ENCODE data around the gene HID1.
"Not testable (repeated sequence)": the region's sequence is repeated elsewhere in the genome, so short reads cannot be mapped to it uniquely, and the experiment has no call there.

The HID1 gene

GRCh38 chr17:74916136-74916850 is 56.3 kb downstream of the HID1 start:
- Mint-ChIP-seq H3K4me1 (ENCODE audit: low read depth in 2 of 2) (no peaks in the 10 kb centered on the region), H3K27me3 (peaks cover 25 to 50% of the 10 kb centered on the region in 2 donors), H3K9me3 (no peaks in the 10 kb centered on the region), H3K27ac (no peak overlapping the region), H3K4me3 (no peak overlapping the region), H3K36me3 (ENCODE audit: insufficient read depth) (no peaks in the 10 kb centered on the region)
- ATAC-seq (replicated peaks), result no peak
- DNase-seq, result no peak

GRCh38 chr17:74911423-74911822 is 61.1 kb downstream of the HID1 start:
- not testable (repeated sequence) for H3K36me3 Mint-ChIP-seq (ENCODE audit: insufficient read depth); H3K4me1 Mint-ChIP-seq (ENCODE audit: low read depth in 2 of 2); H3K27ac Mint-ChIP-seq; DNase-seq; ATAC-seq (replicated peaks); H3K9me3 Mint-ChIP-seq; H3K4me3 Mint-ChIP-seq
- peaks cover 5 to 15% of the 10 kb centered on the region in 2 donors for H3K27me3 Mint-ChIP-seq

GRCh38 chr17:74909097-74909496 is 63.5 kb downstream of the HID1 start:
- H3K27me3 Mint-ChIP-seq, result peaks cover 13 to 18% of the 10 kb centered on the region in 2 donors
- H3K9me3 Mint-ChIP-seq; H3K4me3 Mint-ChIP-seq; DNase-seq; H3K27ac Mint-ChIP-seq; H3K36me3 Mint-ChIP-seq (ENCODE audit: insufficient read depth); H3K4me1 Mint-ChIP-seq (ENCODE audit: low read depth in 2 of 2); ATAC-seq (replicated peaks): not testable (repeated sequence)

GRCh38 chr17:74907012-74907411 is 65.5 kb downstream of the HID1 start:
- Mint-ChIP-seq H3K4me3 (no peak overlapping the region), H3K36me3 (ENCODE audit: insufficient read depth) (peaks cover 2% of the 10 kb centered on the region), H3K27ac (no peak overlapping the region), H3K9me3 (no peaks in the 10 kb centered on the region), H3K27me3 (peaks cover 28 to 37% of the 10 kb centered on the region in 2 donors), H3K4me1 (ENCODE audit: low read depth in 2 of 2) (no peaks in the 10 kb centered on the region)
- ATAC-seq (replicated peaks) (no peak), DNase-seq (no peak)

GRCh38 chr17:74906214-74906793 is 66.3 kb downstream of the HID1 start:
- H3K4me1 Mint-ChIP-seq (ENCODE audit: low read depth in 2 of 2); H3K9me3 Mint-ChIP-seq; ATAC-seq (replicated peaks); H3K4me3 Mint-ChIP-seq; H3K36me3 Mint-ChIP-seq (ENCODE audit: insufficient read depth); DNase-seq; H3K27ac Mint-ChIP-seq: not testable (repeated sequence)
- peaks cover 35 to 44% of the 10 kb centered on the region in 2 donors for H3K27me3 Mint-ChIP-seq

- DNase-seq (no peak), ATAC-seq (replicated peaks) (no peak)
- Mint-ChIP-seq H3K4me3 (no peak overlapping the region), H3K27me3 (peaks cover 42 to 59% of the 10 kb centered on the region in 2 donors), H3K36me3 (ENCODE audit: insufficient read depth) (peaks cover 2% of the 10 kb centered on the region), H3K4me1 (ENCODE audit: low read depth in 2 of 2) (no peaks in the 10 kb centered on the region), H3K9me3 (no peaks in the 10 kb centered on the region), H3K27ac (no peak overlapping the region)
Measured at GRCh38 chr17:74904687-74905409, 67.7 kb downstream of the HID1 start.

GRCh38 chr17:74903671-74904070 is 68.9 kb downstream of the HID1 start:
- H3K27me3 Mint-ChIP-seq, result peaks cover 36 to 65% of the 10 kb centered on the region in 2 donors
- H3K4me1 Mint-ChIP-seq (ENCODE audit: low read depth in 2 of 2), result no peaks in the 10 kb centered on the region
- no peak overlapping the region for H3K4me3 Mint-ChIP-seq
- H3K9me3 Mint-ChIP-seq, result no peaks in the 10 kb centered on the region
- no peak for DNase-seq
- H3K27ac Mint-ChIP-seq, result no peak overlapping the region
- ATAC-seq (replicated peaks), result no peak
- peaks cover 2% of the 10 kb centered on the region for H3K36me3 Mint-ChIP-seq (ENCODE audit: insufficient read depth)

GRCh38 chr17:74903034-74903433 is 69.5 kb downstream of the HID1 start:
- Mint-ChIP-seq H3K4me3 (no peak overlapping the region), H3K9me3 (no peaks in the 10 kb centered on the region), H3K4me1 (ENCODE audit: low read depth in 2 of 2) (no peaks in the 10 kb centered on the region), H3K36me3 (ENCODE audit: insufficient read depth) (peaks cover 2% of the 10 kb centered on the region), H3K27ac (no peak overlapping the region), H3K27me3 (peaks cover 36 to 71% of the 10 kb centered on the region in 2 donors)
- ATAC-seq (replicated peaks) (no peak), DNase-seq (no peak)

- no peak for ATAC-seq (replicated peaks)
Measured at GRCh38 chr17:74901353-74902135, 71.0 kb downstream of the HID1 start.

More at GRCh38 chr17:74901353-74902135, 71.0 kb downstream of the HID1 start:
- Mint-ChIP-seq H3K36me3 (ENCODE audit: insufficient read depth) (peaks cover 2% of the 10 kb centered on the region), H3K27me3 (peaks cover 41 to 78% of the 10 kb centered on the region in 2 donors), H3K27ac (no peak overlapping the region), H3K4me3 (no peak overlapping the region), H3K4me1 (ENCODE audit: low read depth in 2 of 2) (no peaks in the 10 kb centered on the region), H3K9me3 (no peaks in the 10 kb centered on the region)
- no peak for DNase-seq
